GM12874 (cell line): ENCODE data around the gene OR4D2.

Experiments
- CTCF ChIP-seq: IDR thresholded peaks from 2 replicates; pipeline ENCODE4 v1.5.1; 2011; ENCODE audit warnings: low read depth, mild to moderate bottlenecking, control low read depth, low read length, moderate library complexity; ENCODE audit not compliant: insufficient read depth

Gene OR4D2

GRCh38 chr17:58141505-58141904, 25.3 kb upstream of the OR4D2 start:
- TF ChIP-seq CTCF: no peak

GRCh38 chr17:58144801-58145200, 22.0 kb upstream of the OR4D2 start:
- TF ChIP-seq CTCF: no peak

DNA sequence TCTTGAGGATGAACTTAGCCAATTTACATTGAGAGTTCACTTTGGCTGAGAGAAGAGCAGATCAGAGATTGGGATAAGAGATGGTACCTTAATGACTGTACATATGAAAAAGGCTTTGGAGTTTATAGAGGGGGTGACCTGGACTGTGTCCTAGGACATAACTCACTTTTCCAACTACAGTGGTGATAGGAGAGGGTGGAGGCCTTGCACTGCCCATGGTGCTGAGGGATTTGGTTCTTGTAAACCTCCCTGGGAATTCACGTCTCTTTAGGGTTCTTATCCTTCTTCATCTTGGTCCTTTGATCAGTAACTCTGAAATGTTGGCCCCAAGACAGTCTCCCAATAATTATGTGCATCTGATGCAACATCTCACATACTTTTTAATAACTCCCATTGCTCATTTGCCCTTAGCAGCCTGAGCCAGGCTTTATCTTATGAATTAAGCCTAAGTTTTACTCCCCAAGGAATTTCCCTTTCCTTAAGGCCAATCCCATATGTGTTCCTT, 18.8 kb upstream of the OR4D2 start, which contains the start of gene OR4D1:
Gene OR4D1 (plus strand): TSS at position 455 of the 505 bp plus-strand sequence. CDS start 6,770 bp downstream, outside the sequence.
- TF ChIP-seq CTCF: no peak

DNA sequence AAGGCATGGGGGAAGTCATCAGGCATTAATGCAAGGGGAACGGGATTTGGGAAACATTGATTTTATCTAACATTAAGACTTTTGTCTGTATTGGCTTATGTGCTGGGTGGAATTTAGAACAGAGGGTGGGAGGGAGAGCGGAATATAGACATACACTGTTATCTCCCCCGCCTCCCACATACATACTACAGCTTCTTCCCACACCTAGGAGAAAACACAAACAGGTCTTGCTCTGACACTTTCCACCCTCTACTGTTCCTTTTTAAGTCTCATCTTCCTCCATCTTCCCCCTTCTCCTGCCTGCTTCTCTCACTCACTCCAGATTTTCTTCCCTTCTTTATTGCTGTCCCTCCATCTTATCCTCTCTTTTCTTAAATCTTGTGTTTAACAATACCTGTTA, 18.2 kb upstream of the OR4D2 start:
- TF ChIP-seq CTCF: no peak

DNA sequence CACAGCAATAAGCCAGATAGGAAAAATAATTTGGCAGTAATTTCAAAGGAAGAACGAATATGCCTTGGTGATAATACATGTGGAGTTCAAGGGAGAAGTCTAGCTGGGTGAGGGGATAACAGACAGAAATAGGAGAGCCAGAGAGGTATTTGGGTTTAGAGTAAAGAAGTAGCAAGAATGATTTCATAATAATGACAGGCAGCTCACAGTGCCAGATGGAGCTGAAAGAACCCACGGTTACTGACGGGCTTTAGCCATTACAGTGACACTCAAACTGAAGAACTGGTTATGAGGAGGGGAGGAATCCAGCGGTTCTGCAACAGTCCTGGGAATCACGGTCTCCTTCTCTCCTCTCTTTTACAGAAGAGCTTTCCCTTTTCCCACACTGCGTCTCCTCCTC, 16.4 kb upstream of the OR4D2 start:
- no peak for TF ChIP-seq CTCF

GRCh38 chr17:58153046-58153445, 13.7 kb upstream of the OR4D2 start:
- TF ChIP-seq CTCF: no peak

DNA sequence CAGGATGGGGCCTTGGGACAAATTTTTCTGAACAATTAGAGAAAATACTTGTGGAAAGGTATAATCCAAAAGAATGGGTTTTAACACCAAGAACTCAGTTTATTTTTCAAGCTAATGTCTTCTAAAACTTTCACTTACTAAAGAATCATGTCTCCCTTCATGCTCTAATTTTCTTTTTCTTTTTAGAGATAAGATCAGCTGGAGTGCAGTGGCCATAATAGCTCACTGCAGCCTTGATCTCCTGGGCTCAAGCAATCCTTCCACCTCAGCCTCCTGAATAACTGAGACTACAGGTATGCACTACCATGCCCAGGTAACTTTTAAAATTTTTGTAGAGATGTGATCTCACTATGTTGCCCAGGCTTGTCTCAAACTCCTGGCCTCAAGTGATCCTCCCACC, 13.1 kb upstream of the OR4D2 start:
- no peak for TF ChIP-seq CTCF
